SK-N-DZ (cell line): ENCODE results near the gene ST8SIA6.
"Not testable (repeated sequence)": the region's sequence is repeated elsewhere in the genome, so short reads cannot be mapped to it uniquely, and the experiment has no call there.

Experiments
- DNase-seq: peaks from one replicate; pipeline ENCODE4 v3.0.0-alpha.2; 2015; ENCODE audit warnings: low spot score

ST8SIA6 gene

DNA sequence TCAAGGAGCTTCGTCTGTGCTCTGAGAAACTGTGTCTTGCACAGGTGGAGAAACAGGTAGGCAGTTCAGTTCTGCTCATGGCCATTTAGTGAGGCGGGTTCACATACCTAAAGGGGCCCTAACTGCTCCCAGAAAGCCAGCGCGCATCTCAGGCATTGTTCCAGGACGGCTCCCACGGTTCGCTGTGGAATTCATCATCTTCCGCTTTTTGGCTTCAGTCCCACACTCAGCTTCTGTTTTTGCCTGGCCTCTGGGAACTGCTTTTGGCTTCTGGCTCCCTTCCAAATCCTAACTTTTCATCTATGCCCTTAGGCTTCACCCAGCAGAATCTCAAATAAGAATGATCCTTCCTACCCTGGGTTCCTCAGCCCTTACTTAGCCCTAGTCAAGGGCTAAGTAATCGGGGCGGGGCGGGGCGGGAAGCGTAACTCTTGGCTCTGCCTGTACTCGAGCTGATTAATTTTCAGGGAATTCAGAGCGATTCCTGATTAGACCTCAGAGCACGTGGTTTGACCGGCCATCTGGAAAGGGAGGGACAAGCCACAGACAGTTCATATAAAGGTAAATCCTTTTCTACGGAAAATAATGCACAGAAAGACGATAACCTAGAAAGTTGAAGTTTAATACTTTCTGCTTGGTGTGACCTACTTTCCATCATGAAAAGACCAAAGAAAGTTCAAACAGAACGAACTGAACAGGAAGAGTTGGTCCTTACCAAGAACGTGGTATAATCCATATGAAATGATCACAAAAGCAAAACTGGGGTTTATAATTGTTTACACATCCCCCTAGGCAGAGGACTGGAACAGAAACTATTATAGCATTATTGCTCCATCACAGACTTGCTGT lies 105.7 kb downstream of the ST8SIA6 start:
- no peak for DNase-seq

DNA sequence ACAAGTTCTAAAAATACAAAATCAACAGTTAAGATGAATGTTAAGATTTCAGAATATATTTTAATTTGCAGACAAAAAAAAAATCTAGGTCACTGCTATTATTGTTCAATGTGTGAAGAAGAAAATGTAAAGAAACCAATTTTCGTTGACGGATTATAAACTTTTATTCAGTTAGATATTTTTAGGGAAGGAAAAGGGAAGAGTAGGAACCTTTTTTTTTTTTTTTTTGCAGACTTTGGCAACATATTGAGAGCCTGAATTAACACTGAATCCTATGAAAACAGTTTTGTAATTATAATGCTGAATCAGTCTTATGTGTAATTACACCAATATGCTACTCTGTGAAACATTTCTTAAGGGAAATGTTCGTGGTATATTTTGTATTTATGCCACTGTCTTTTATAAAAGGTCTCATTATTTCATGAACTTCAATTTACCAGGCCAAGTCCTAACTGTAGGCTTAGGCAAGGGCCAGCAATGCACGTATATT lies 106.3 kb downstream of the ST8SIA6 start:
- DNase-seq = no peak

DNA sequence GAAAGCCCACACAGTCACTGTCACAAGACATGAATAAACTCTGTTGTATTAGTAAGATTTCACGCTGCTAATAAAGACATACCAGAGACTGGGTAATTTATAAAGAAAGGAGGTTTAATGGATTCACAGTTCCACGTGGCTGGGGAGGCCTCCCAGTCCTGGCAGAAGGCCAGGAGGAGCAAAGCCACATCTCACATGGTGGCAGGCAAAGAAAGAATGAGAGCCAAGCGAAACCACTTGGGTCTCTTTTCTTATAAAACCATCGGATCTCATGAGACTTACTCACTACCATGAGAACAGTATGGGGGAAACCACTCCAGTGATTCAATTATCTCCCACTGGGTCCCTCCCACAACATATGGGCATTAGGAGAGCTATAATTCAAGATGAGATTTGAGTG lies 110.2 kb downstream of the ST8SIA6 start:
- no peak for DNase-seq

GRCh38 chr10:17343118-17343517 lies 111.3 kb downstream of the ST8SIA6 start:
- no peak for DNase-seq

DNA sequence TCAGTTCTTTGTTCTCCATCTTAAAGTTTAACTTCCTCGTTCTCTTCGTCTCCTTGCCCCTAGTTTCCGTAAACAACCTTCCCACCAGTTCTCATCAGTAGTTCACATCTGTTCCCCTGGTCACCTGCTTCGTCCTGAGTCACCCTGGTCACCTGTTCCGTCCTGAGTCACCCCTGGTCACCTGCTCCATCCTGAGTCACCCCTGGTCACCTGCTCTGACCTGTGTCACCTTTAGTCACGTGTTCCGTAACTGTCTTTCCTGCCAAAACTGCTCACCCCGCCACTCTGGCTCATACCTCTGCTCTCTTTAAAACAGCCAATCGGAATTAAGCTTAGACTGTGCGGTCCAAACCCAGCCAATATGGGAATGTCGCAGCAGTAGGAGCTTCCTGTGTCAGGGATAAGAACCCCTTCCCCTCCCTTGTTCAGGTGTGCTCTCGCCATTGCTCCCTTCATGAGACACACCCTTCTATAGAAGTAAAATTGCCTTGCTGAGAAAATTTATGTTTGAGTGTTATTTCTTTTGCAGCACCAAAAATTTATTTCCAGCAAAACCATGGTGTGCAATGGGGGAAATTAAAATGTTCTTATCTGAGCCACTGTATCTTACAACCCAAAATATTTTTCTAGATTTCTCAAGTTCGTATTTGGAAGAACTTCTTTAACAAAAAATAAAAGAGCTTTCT lies 114.1 kb downstream of the ST8SIA6 start:
- DNase-seq = no peak

DNA sequence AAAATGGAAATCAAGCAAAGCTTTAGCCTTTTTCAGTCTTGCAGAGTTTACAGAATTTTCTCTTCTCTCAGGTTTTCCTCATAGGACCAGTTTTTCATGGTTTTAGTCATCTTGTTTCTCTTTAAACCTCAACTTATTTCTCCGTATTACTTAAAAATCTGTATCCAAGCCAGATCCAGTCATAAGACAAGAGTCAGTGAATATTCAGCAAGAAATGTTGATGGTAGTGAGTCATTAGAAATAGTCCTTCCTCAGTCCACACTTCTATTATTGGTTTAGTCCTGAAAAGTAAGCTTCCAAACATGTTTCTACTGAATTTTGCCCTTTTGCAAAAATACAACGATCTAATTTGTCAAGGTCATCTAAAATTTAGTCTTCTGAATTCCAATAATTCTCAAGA lies 119.3 kb downstream of the ST8SIA6 start:
- DNase-seq = no peak

DNA sequence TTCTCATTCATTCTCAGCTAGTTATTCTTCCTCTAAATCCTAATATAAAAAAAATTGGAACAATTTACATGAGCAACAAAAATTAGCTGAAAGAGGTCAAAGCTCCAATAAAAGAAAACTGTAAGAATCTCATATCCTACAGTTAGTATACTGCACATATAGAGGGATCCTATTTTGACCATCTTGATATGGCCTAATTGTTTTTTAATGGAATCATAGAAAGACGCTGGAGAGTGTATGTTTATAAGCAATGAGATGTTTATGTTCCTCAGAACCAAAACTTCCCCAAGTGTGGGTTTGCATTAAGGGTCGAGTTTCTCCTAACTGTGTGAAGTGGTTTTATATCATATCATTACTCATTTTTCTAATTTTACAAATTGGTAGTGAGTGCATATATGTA lies 123.9 kb downstream of the ST8SIA6 start:
- DNase-seq = no peak

DNA sequence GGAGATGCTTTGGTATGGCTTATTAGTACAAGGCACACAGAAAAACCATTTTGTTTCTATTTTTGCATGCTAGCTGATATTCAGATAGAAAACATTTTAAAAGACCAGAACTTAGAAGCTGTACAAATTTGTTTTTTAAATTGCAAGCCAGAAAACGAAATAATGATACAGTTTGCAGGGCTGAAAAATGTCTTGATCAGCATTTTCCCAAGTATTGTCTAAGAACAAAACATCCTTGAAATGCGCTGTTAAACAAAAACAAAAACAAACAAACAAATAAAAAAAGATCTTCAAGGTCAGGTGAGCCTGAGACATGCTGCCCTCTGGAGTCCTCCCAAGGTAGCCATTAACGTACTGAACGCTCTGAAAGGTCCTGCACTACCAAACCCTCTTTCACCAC lies 128.0 kb downstream of the ST8SIA6 start:
- DNase-seq = no peak

- not testable (repeated sequence) for DNase-seq
Measured at GRCh38 chr10:17321957-17322356, 132.4 kb downstream of the ST8SIA6 start.

DNA sequence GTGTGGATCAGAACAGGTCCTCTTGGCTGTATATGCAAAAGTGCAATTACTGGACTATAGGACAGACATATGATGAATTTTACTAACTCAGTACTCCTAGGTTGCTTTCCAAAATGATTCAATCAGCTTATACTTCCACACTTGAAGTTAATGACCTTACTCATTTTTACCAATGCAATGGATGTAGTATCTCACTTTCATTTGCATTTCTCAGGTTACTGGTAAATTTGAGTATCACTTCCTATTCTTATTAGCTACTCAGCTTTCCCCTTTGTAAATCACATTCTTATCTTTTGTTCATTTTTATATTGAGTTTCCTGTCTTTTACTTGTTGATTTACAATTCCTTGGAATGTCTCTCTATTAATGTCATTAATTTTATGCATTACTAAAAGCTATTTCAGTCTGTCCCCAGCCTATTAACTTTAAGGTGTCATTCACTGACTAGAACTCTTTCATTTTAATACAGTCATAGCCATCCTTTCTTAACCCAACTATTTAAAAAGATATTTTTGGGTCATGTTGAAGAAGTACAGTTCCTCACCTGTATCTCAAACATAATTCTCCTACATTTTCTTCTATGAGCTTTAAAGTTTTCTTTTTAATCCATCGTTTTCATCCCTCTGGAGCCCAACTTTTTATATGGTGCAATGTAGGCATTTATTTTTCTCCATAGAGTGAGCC lies 137.8 kb downstream of the ST8SIA6 start:
- DNase-seq = no peak

- DNase-seq = no peak
Measured at GRCh38 chr10:17309435-17309834, 145.0 kb downstream of the ST8SIA6 start.

- no peak for DNase-seq
Measured at GRCh38 chr10:17307123-17307522, 147.3 kb downstream of the ST8SIA6 start.

DNA sequence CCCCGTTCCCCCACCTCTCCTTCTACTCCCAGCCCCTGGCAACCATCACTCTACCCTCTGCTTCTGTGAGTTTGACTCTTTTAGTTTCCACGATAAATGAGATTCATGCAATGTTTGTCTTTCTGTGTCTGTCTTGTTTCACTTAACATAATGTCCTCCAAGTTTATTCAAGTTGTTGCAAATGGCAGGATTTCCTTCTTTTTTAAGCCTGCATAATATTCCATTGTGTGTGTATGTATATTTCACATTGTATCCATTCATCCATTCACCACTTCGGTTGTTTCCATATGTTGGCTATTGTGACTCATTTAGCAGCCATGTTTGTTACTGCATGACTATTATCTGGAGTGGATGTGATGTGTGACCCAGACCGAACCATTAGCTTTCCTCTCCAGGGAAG lies 162.0 kb downstream of the ST8SIA6 start:
- DNase-seq = no peak

GRCh38 chr10:17290226-17290625 lies 164.2 kb downstream of the ST8SIA6 start:
- no peak for DNase-seq

DNA sequence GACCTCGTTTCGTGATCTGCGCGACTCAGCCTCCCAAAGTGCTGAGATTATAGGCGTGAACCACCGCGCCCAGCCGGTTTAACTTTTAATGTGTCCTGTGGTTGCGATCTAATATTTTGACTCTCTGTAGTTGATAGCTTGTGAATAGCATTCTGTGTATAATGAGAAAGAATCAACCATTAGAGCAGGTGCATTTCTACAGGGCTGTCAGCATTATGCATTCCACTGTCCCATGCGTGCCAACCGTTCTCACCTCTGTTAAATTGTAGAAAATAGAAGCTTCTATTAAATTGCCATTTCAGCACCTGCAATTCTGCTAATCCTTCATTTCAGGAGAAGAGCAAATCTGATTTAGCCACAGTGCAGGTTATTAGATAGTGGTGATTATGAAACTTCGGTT lies 164.6 kb downstream of the ST8SIA6 start:
- DNase-seq = no peak

- DNase-seq = no peak
Measured at GRCh38 chr10:17286562-17287550, 167.5 kb downstream of the ST8SIA6 start.

DNA sequence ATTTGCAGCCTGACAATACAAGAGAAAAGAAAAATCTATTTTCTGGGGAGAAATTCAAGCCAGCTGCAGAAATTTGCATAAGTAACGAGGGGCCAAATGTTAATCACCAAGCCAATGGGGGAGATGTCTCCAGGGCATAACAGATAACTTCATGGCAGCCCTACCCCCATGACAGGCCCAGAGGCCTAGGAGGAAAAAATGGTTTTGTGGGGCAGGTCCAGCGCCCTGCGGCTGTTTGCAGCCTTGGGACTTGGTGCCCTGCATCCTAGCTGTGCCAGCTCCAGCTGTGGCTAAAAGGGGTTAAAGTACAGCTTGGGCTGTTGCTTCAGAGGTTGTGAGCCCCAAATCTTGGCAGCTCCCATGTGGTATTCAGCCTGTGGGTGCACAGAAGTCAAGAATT lies 172.1 kb downstream of the ST8SIA6 start:
- no peak for DNase-seq

DNA sequence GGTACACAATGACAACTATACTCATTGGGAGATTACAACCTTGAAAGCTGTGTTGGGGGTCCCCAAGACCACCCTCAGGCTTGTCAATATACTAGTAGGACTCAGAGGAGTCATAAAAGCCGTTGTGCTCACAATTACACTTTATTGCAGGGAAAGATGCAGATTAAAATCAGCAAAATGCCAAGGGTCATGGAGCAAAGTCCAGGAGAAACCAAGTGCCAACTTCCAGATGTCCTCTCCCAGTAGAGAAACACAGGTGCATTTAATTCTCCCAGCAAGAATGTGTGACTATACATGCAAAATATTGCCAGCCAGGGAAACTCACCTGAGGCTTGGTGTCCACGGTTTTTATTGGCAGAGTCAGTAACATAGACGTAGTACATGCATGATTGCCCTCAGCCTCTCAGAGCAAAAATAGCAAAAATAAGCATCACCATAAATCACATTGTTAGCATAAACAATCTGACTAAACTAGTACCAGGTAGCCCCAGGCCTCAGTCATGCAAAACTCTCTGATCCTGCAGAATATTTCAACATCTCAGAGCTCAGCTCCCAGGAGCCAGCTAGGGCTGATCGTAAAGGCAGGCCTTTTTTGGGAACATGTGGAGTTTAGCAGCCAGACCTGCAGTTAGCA lies 175.7 kb downstream of the ST8SIA6 start:
- no peak for DNase-seq

- no peak for DNase-seq
Measured at GRCh38 chr10:17276756-17277424, 177.5 kb downstream of the ST8SIA6 start.

GRCh38 chr10:17273403-17273802 lies 181.0 kb downstream of the ST8SIA6 start:
- no peak for DNase-seq
